ENCODE measurements around the gene STK4.

Gene STK4

DNA sequence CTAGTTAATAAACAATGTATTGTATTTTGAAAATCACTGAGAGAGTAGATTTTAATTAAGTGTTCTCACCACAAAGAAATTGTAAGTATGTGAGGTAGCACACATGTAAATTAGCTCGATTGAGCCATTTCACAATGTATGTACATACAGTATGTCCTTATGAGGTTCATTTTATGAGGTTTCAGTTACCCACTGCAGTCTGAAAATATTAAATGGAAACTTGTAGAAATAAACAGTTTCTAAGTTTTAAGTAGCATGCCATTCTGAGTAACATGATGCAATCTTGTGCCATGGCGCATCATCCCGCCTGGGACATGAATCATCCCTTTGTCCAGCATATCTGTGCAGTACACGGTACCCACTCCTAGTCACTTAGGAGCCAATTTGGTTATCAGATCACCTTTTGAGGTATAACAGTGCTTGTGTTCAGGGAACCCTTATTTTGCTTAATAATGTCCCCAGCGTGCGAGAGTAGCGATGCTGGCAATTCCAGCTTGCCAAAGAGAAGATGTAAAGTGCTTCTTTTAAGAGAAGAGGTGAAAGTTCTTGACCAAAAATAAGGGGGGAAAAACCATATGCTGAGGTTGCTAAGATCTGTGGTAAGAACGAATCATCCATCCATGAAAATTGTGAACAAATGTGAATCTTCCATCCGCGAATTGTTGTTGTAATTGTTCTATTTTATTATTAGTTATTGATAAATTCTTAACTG lies 69.9 kb downstream of the STK4 start:
- peaks cover 28% of the 10 kb centered on the region for H3K36me3 ChIP-seq (ENCODE audit: control insufficient read depth, insufficient read depth, low read length)
- H3K4me1 ChIP-seq (ENCODE audit: control insufficient read depth, insufficient read depth, low read length, poor library complexity, severe bottlenecking): peaks cover 23% of the 10 kb centered on the region
- no peak overlapping the region for H3K4me3 ChIP-seq (ENCODE audit: insufficient read depth, low read depth, low read length, poor library complexity, severe bottlenecking)
- H3K27me3 ChIP-seq (replicated peaks; ENCODE audit: control insufficient read depth, insufficient read depth, low read length, poor library complexity, severe bottlenecking): no peaks in the 10 kb centered on the region
- DNase-seq: no peak
- H3K27ac ChIP-seq (ENCODE audit: insufficient read depth, low read length, poor library complexity, severe bottlenecking): no peak overlapping the region
- no peaks in the 10 kb centered on the region for H3K9me3 ChIP-seq (ENCODE audit: control insufficient read depth, low read length)

GRCh38 chr20:45037050-45037449 lies 70.7 kb downstream of the STK4 start:
- DNase-seq: no peak
- H3K27ac ChIP-seq (ENCODE audit: insufficient read depth, low read length, poor library complexity, severe bottlenecking): peak overlapping the region; percentile 14
- peaks cover 23% of the 10 kb centered on the region for H3K4me1 ChIP-seq (ENCODE audit: control insufficient read depth, insufficient read depth, low read length, poor library complexity, severe bottlenecking)
- peaks cover 28% of the 10 kb centered on the region for H3K36me3 ChIP-seq (ENCODE audit: control insufficient read depth, insufficient read depth, low read length)
- H3K9me3 ChIP-seq (ENCODE audit: control insufficient read depth, low read length): no peaks in the 10 kb centered on the region
- H3K27me3 ChIP-seq (replicated peaks; ENCODE audit: control insufficient read depth, insufficient read depth, low read length, poor library complexity, severe bottlenecking): no peaks in the 10 kb centered on the region
- no peak overlapping the region for H3K4me3 ChIP-seq (ENCODE audit: insufficient read depth, low read depth, low read length, poor library complexity, severe bottlenecking)

- H3K36me3 ChIP-seq (ENCODE audit: control insufficient read depth, insufficient read depth, low read length): peaks cover 29% of the 10 kb centered on the region
- no peaks in the 10 kb centered on the region for H3K9me3 ChIP-seq (ENCODE audit: control insufficient read depth, low read length)
- no peak for DNase-seq
- no peak overlapping the region for H3K27ac ChIP-seq (ENCODE audit: insufficient read depth, low read length, poor library complexity, severe bottlenecking)
- H3K27me3 ChIP-seq (replicated peaks; ENCODE audit: control insufficient read depth, insufficient read depth, low read length, poor library complexity, severe bottlenecking): no peaks in the 10 kb centered on the region
- peaks cover 23% of the 10 kb centered on the region for H3K4me1 ChIP-seq (ENCODE audit: control insufficient read depth, insufficient read depth, low read length, poor library complexity, severe bottlenecking)
- no peak overlapping the region for H3K4me3 ChIP-seq (ENCODE audit: insufficient read depth, low read depth, low read length, poor library complexity, severe bottlenecking)
Measured at GRCh38 chr20:45037635-45038034, 71.3 kb downstream of the STK4 start.

DNA sequence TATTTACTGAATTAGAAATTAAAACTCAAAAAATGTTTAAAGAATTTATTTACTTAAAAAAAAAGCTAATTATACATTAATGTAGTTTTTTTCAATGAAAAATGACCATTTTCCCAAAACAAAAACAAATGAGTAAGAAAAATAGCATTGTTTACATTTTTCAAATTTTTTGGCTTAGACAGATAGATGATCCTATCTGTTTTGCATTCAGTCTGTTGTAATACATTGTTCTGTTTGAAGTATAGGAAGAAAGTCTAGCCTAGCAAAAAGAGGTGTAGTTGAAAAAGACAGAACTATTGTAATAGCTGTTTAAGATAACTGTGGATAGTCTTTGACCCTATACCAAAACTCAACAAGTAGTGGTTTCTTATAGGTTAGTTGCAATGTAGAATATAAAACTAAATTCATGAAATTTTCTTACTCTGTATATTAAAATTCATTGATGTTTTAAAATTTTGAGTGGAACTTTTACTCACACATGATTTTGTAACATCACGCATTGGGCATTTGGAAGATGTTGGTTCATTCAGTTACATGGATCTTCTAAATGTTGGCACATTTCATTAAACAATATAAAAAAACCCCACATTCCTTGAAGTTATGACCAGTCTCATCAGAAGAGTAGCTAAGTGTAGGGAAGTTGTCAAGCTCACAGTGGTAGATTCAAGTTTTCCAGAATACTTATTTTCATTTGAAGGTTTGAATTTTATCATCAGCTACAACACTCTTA lies 72.6 kb downstream of the STK4 start:
- H3K4me1 ChIP-seq (ENCODE audit: control insufficient read depth, insufficient read depth, low read length, poor library complexity, severe bottlenecking): peaks cover 25% of the 10 kb centered on the region

DNA sequence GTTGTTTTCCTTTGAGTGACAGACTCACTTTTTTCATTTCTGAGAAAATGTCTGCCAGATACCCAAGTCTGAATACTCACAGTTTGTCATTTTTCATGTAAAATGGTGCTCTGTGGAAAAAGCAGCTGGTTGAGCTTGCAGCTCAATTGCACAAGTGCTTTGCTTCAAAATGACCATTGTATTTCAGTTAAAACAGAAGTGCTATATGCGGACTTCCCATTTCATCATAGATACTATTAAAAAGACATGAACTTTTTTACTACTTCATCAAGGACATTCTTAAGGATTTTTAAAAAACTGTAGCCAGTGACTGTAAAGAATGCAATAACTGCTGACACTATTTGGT lies 73.1 kb downstream of the STK4 start:
- no peak for DNase-seq
- peaks cover 25% of the 10 kb centered on the region for H3K4me1 ChIP-seq (ENCODE audit: control insufficient read depth, insufficient read depth, low read length, poor library complexity, severe bottlenecking)

More for the DNA sequence above, 72.6 kb downstream of the STK4 start:
- Histone ChIP-seq H3K9me3 (ENCODE audit: control insufficient read depth, low read length) (no peaks in the 10 kb centered on the region), H3K27me3 (replicated peaks; ENCODE audit: control insufficient read depth, insufficient read depth, low read length, poor library complexity, severe bottlenecking) (no peaks in the 10 kb centered on the region), H3K4me3 (ENCODE audit: insufficient read depth, low read depth, low read length, poor library complexity, severe bottlenecking) (no peak overlapping the region), H3K27ac (ENCODE audit: insufficient read depth, low read length, poor library complexity, severe bottlenecking) (peak overlapping the region; percentile 30), H3K36me3 (ENCODE audit: control insufficient read depth, insufficient read depth, low read length) (peaks cover 37% of the 10 kb centered on the region)
- no peak for DNase-seq

DNA sequence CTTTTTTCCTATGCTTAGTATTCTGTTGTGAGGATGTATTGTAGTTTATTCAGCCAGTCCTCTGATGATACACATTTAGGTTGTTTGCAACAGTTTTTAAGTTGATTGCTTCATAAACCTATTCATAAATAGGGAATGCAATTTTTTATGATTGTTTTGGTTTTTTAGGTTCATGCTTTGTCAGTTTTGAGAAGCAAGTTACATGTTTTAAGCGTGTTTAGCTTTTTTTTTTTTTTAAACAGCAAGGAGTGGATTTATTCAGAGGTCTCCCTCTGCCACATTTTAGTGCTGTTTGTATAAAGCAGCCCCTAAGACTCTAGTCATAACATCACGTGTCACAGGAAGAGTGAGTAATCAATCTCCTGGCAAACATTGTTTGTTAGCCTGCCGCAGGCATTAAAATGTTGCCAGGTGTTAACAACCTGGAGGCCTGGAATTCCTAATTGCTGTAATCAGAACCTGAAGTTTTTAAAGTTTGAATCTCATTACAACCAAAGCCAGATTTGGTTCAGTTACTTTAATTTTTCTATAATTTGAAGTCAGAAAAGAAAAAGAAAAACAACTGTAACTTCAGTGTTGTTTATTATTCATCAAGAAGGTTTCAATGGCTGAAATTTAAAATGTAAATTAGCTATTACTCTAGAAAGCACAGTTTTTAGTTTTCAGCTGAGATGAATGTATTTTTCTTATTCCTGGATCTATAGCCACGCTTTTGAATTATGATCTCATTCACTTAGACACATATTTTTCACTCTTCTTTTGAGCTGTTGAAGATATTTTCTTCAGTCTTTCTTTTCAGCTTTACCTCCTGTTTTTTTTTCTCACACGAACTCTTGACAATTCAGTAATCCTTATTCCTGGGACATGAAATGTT lies 75.4 kb downstream of the STK4 start:
- no peak for DNase-seq

More for the DNA sequence above, 73.1 kb downstream of the STK4 start:
- Histone ChIP-seq H3K27ac (ENCODE audit: insufficient read depth, low read length, poor library complexity, severe bottlenecking) (peak overlapping the region; percentile 31), H3K4me3 (ENCODE audit: insufficient read depth, low read depth, low read length, poor library complexity, severe bottlenecking) (no peak overlapping the region), H3K27me3 (replicated peaks; ENCODE audit: control insufficient read depth, insufficient read depth, low read length, poor library complexity, severe bottlenecking) (no peaks in the 10 kb centered on the region), H3K36me3 (ENCODE audit: control insufficient read depth, insufficient read depth, low read length) (peaks cover 43% of the 10 kb centered on the region), H3K9me3 (ENCODE audit: control insufficient read depth, low read length) (no peaks in the 10 kb centered on the region)

DNA sequence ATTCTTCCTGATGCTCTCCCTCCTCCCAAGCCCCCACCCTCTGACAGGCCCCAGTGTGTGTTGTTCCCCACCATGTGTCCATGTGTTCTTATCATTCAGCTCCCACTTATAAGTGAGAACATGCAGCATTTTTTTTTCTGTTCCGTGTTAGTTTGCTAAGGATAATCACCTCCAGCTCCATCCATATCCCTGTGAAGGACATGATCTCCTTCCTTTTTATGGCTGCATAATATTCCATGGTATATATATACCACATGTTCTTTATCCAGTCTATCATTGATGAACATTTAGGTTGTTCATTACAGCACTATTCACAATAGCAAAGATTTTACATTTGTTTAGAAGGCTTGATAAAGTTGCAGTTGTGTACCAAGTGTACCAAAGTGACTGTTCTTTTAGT lies 76.7 kb downstream of the STK4 start:
- no peak overlapping the region for H3K4me3 ChIP-seq (ENCODE audit: insufficient read depth, low read depth, low read length, poor library complexity, severe bottlenecking)
- H3K9me3 ChIP-seq (ENCODE audit: control insufficient read depth, low read length): no peaks in the 10 kb centered on the region
- peaks cover 49% of the 10 kb centered on the region for H3K36me3 ChIP-seq (ENCODE audit: control insufficient read depth, insufficient read depth, low read length)
- H3K27me3 ChIP-seq (replicated peaks; ENCODE audit: control insufficient read depth, insufficient read depth, low read length, poor library complexity, severe bottlenecking): no peaks in the 10 kb centered on the region
- H3K27ac ChIP-seq (ENCODE audit: insufficient read depth, low read length, poor library complexity, severe bottlenecking): no peak overlapping the region
- peaks cover 21% of the 10 kb centered on the region for H3K4me1 ChIP-seq (ENCODE audit: control insufficient read depth, insufficient read depth, low read length, poor library complexity, severe bottlenecking)
- no peak for DNase-seq

More for the DNA sequence above, 75.4 kb downstream of the STK4 start:
- peak overlapping the region; percentile 57 for H3K27ac ChIP-seq (ENCODE audit: insufficient read depth, low read length, poor library complexity, severe bottlenecking)
- peaks cover 23% of the 10 kb centered on the region for H3K4me1 ChIP-seq (ENCODE audit: control insufficient read depth, insufficient read depth, low read length, poor library complexity, severe bottlenecking)
- H3K27me3 ChIP-seq (replicated peaks; ENCODE audit: control insufficient read depth, insufficient read depth, low read length, poor library complexity, severe bottlenecking): no peaks in the 10 kb centered on the region
- H3K4me3 ChIP-seq (ENCODE audit: insufficient read depth, low read depth, low read length, poor library complexity, severe bottlenecking): no peak overlapping the region
- H3K9me3 ChIP-seq (ENCODE audit: control insufficient read depth, low read length): no peaks in the 10 kb centered on the region
- peaks cover 48% of the 10 kb centered on the region for H3K36me3 ChIP-seq (ENCODE audit: control insufficient read depth, insufficient read depth, low read length)

DNA sequence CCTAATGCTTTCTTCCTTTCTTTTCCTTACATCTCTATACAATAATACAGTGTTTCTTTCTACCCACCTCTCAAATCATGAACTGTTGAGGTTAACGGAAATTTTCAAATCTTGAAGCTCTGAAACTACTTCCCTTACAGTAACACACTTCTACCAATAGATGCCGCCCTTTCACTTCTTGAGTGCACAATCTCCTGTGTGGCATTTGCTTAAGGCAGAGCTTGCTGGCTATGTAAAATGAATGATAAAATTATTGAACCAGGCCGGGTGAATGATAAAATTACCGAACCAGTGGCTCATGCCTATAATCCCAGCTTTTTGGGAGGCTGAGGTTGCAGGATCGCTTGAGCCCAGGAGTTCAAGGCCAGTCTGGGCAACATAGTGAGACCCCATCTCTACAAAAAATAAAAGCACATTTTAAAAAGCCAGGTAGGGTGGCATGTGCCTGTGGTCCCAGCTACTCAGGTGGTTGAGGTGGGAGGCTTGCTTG lies 77.8 kb downstream of the STK4 start:
- peak in 2 of 3 donors; percentile 20 to 27 for DNase-seq
- Histone ChIP-seq H3K4me3 (ENCODE audit: insufficient read depth, low read depth, low read length, poor library complexity, severe bottlenecking) (no peak overlapping the region), H3K36me3 (ENCODE audit: control insufficient read depth, insufficient read depth, low read length) (peaks cover 50% of the 10 kb centered on the region), H3K9me3 (ENCODE audit: control insufficient read depth, low read length) (no peaks in the 10 kb centered on the region), H3K27me3 (replicated peaks; ENCODE audit: control insufficient read depth, insufficient read depth, low read length, poor library complexity, severe bottlenecking) (no peaks in the 10 kb centered on the region), H3K27ac (ENCODE audit: insufficient read depth, low read length, poor library complexity, severe bottlenecking) (peak overlapping the region; percentile 18), H3K4me1 (ENCODE audit: control insufficient read depth, insufficient read depth, low read length, poor library complexity, severe bottlenecking) (peaks cover 23% of the 10 kb centered on the region)

GRCh38 chr20:45044601-45045000 lies 78.3 kb downstream of the STK4 start:
- no peak for DNase-seq
- Histone ChIP-seq H3K4me1 (ENCODE audit: control insufficient read depth, insufficient read depth, low read length, poor library complexity, severe bottlenecking) (peaks cover 27% of the 10 kb centered on the region), H3K27me3 (replicated peaks; ENCODE audit: control insufficient read depth, insufficient read depth, low read length, poor library complexity, severe bottlenecking) (no peaks in the 10 kb centered on the region), H3K27ac (ENCODE audit: insufficient read depth, low read length, poor library complexity, severe bottlenecking) (no peak overlapping the region), H3K9me3 (ENCODE audit: control insufficient read depth, low read length) (no peaks in the 10 kb centered on the region), H3K4me3 (ENCODE audit: insufficient read depth, low read depth, low read length, poor library complexity, severe bottlenecking) (no peak overlapping the region), H3K36me3 (ENCODE audit: control insufficient read depth, insufficient read depth, low read length) (peaks cover 50% of the 10 kb centered on the region)

Data from effector memory CD4-positive, alpha-beta T cell (primary cell).